GM12873 (cell line): ENCODE measurements around the gene NCDN.

ENCODE experiments used
- TF ChIP-seq, protein P1 (sequence below): IDR thresholded peaks from 2 replicates; pipeline ENCODE4 v1.5.1; 2012; ENCODE audit warnings: low read depth, mild to moderate bottlenecking, moderate library complexity, low read length, control low read depth; ENCODE audit not compliant: insufficient read depth; ENCODE audit errors: missing control alignments

Gene NCDN

DNA sequence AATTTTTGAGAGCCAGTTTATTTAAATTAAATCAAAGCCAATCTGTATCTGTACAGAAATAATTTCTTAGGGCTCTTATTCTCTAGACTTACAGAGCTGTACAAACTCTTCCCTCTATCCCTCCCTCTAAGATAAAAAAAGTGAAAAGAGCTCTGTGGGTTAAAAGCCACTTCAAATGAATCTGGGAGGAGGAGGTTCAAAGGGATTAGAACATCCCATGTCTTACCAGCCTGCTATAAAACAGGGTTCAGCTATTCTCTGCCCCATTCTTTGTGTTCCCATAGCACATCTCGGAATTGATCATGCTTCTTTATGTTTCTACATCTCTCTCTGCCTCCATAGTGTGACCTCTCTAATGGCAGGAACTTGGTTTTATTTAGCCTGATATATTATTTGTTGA is 19.8 kb upstream of the NCDN start:
- TF ChIP-seq, protein P1, sequence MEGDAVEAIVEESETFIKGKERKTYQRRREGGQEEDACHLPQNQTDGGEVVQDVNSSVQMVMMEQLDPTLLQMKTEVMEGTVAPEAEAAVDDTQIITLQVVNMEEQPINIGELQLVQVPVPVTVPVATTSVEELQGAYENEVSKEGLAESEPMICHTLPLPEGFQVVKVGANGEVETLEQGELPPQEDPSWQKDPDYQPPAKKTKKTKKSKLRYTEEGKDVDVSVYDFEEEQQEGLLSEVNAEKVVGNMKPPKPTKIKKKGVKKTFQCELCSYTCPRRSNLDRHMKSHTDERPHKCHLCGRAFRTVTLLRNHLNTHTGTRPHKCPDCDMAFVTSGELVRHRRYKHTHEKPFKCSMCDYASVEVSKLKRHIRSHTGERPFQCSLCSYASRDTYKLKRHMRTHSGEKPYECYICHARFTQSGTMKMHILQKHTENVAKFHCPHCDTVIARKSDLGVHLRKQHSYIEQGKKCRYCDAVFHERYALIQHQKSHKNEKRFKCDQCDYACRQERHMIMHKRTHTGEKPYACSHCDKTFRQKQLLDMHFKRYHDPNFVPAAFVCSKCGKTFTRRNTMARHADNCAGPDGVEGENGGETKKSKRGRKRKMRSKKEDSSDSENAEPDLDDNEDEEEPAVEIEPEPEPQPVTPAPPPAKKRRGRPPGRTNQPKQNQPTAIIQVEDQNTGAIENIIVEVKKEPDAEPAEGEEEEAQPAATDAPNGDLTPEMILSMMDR: no peak

GRCh38 chr1:35539073-35539823 is 18.4 kb upstream of the NCDN start:
- TF ChIP-seq, protein P1: no peak

GRCh38 chr1:35539824-35540261 is 17.8 kb upstream of the NCDN start:
- TF ChIP-seq, protein P1: no peak

GRCh38 chr1:35544976-35545375 is 12.6 kb upstream of the NCDN start:
- TF ChIP-seq, protein P1: peak; percentile 63

DNA sequence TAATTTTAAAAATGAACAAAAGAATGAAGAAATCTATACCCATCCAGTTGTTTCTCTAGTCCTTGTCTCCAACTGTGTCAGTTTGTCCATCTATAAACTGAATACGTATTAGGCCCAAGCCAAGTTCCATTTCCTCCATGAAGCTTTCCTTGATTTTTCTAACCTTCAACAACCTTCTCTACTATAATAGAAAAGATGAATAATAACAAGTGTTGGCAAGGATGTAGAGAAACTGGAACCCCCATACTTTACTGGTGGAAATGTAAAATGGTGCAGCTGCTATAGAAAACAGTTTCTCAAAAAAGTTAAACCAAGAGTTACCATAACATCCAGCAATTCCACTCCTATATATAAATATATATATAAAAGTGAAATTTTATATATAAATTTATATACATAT is 11.0 kb upstream of the NCDN start:
- TF ChIP-seq, protein P1: no peak

DNA sequence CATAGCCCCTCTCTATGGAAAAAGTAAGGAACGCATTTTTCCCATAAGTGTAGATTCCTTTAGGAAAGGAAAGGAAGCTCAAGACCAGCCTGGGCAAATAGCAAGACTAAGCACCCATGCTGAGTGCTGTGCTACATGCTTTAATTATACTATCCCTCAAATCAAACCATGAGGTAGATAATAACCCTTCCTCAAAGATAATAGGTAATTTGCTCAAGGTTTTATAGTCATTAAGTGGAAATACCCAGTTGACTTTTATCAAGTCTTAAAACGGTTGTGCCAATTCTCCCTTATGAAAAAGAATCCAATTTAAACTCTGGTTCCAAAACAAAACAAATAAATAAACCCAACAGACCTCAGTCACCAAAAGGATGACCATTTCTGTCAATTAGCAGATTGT is 3.7 kb upstream of the NCDN start:
- TF ChIP-seq, protein P1: no peak

DNA sequence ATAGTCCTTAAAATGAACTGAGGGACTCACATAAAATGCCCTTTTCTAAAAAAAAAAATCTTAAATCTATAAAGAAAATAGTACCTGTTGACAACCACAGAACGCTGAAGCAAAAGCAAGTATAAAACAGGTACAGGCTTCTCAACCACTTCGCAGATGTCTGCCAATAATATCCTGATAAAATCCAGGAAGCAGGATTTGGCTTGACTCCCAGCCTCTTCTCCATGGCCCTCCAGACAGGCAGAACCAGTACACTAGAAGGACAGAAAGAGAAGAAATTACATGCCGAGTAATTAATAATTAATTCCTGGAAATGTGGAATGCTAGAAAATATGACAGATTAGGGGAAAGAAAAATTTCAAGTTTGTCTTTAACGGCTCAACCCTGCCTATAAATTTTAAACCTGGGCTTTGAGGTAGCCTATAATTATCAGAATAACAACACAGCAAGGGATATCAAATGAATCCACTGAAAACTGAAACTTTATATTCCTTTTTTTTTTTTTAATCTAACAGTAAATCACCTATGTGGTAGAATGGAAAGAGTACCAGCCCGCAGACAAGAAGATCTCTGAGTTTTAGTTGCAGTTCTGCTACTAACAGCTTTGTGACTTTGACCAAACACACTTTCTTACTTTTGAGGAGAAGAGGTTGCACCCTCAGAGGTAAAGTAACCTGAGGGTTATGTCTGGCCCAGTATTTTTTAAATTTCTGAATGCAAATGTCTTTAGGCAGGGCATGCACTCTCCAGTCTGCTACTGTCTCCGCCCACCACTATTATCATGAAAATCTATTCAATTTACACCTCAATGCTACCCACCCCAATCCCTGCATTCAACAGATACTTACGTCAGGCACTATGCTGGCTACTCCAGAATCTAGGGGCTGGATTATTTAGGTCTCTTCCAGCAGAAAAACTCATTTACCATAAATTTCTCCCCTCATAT is 3.1 kb upstream of the NCDN start:
- TF ChIP-seq, protein P1: no peak
